Stimulated activated CD4-positive, alpha-beta T cell treated with anti-CD3 and anti-CD28 coated beads, Interleukin-12 subunit alpha, Interleukin-12 subunit beta, amount 100 ng/mL, for 24 hours (primary cell): ENCODE results near the gene KRTAP2-1.
"Not testable (repeated sequence)": the region's sequence is repeated elsewhere in the genome, so short reads cannot be mapped to it uniquely, and the experiment has no call there.

ENCODE experiments used
- DNase-seq, 2 experiments: peaks; one replicate each; pipeline ENCODE4 v3.0.0-alpha.2; 2020; ENCODE audit warnings: low read depth in 2 of 2

KRTAP2-1 gene

GRCh38 chr17:41057547-41057946 is 10.4 kb upstream of the KRTAP2-1 start:
- DNase-seq = no peak

GRCh38 chr17:41055130-41055529 is 8.0 kb upstream of the KRTAP2-1 start, which contains the start of gene KRTAP2-2:
Gene KRTAP2-2, minus strand, starts transcription at chr17:41055230. Its CDS starts 19 bp downstream, at chr17:41055211.
- DNase-seq = not testable (repeated sequence)

- not testable (repeated sequence) for DNase-seq
Measured at GRCh38 chr17:41054556-41054955, 7.4 kb upstream of the KRTAP2-1 start.

- DNase-seq = no peak
Measured at GRCh38 chr17:41054025-41054424, 6.9 kb upstream of the KRTAP2-1 start.

GRCh38 chr17:41052566-41052965 is 5.5 kb upstream of the KRTAP2-1 start:
- no peak for DNase-seq

GRCh38 chr17:41049110-41049509 is 2.0 kb upstream of the KRTAP2-1 start:
- DNase-seq = no peak

GRCh38 chr17:41048441-41048840 is 1.3 kb upstream of the KRTAP2-1 start:
- no peak for DNase-seq

GRCh38 chr17:41042953-41043352 is 4.2 kb downstream of the KRTAP2-1 start:
- DNase-seq = no peak

GRCh38 chr17:41040783-41041571 is 6.1 kb downstream of the KRTAP2-1 start, which contains the start of gene KRTAP1-1:
Gene KRTAP1-1, minus strand, starts transcription at chr17:41041450. Its CDS starts 53 bp downstream, at chr17:41041397.
- DNase-seq = not testable (repeated sequence)

GRCh38 chr17:41037853-41038350 is 9.2 kb downstream of the KRTAP2-1 start:
- DNase-seq = no peak

- DNase-seq = not testable (repeated sequence)
Measured at GRCh38 chr17:41034346-41034935, 12.7 kb downstream of the KRTAP2-1 start, which contains the start of gene KRTAP1-3. Gene KRTAP1-3, minus strand, starts transcription at chr17:41034874. Its CDS starts 53 bp downstream, at chr17:41034821.

GRCh38 chr17:41029633-41030245 is 17.4 kb downstream of the KRTAP2-1 start, which contains the start of gene KRTAP1-4:
Gene KRTAP1-4, minus strand, starts transcription at chr17:41030195. Its CDS starts 117 bp downstream, at chr17:41030078.
- no peak for DNase-seq

- DNase-seq = no peak
Measured at GRCh38 chr17:41026715-41027471, 20.2 kb downstream of the KRTAP2-1 start, which contains the start of gene KRTAP1-5. Gene KRTAP1-5, minus strand, starts transcription at chr17:41027208. Its CDS starts 53 bp downstream, at chr17:41027155.

- DNase-seq = no peak
Measured at GRCh38 chr17:41024697-41025096, 22.4 kb downstream of the KRTAP2-1 start.

GRCh38 chr17:41020336-41020735 is 26.8 kb downstream of the KRTAP2-1 start:
- DNase-seq = no peak

GRCh38 chr17:41019415-41019814 is 27.7 kb downstream of the KRTAP2-1 start:
- no peak for DNase-seq

- no peak for DNase-seq
Measured at GRCh38 chr17:41018541-41018940, 28.6 kb downstream of the KRTAP2-1 start.

GRCh38 chr17:41016578-41017215 is 30.4 kb downstream of the KRTAP2-1 start:
- no peak for DNase-seq

- no peak for DNase-seq
Measured at GRCh38 chr17:41015454-41015853, 31.7 kb downstream of the KRTAP2-1 start.

GRCh38 chr17:41013606-41014005 is 33.5 kb downstream of the KRTAP2-1 start:
- no peak for DNase-seq

GRCh38 chr17:41013181-41013580 is 33.9 kb downstream of the KRTAP2-1 start:
- DNase-seq = no peak
